ENCODE results near the gene CLCNKB.
A peak's percentile ranks its signal among the peaks of the same experiment; 100 is the strongest.
"Not testable (repeated sequence)": the region's sequence is repeated elsewhere in the genome, so short reads cannot be mapped to it uniquely, and the experiment has no call there.

Gene CLCNKB

GRCh38 chr1:16026723-16027484, 16.7 kb upstream of the CLCNKB start:
- DNase-seq (ENCODE audit: low read depth), result no peak
- H3K4me3 ChIP-seq (ENCODE audit: control insufficient read depth, low read depth, low read length), result no peak overlapping the region
- TF ChIP-seq CTCF (conservative IDR thresholded peaks at IDR 0.05; ENCODE audit: control insufficient read depth, insufficient read depth, low read depth, low read length), result no peak

- no peak overlapping the region for H3K4me3 ChIP-seq (ENCODE audit: control insufficient read depth, low read depth, low read length)
- no peak for TF ChIP-seq CTCF (conservative IDR thresholded peaks at IDR 0.05; ENCODE audit: control insufficient read depth, insufficient read depth, low read depth, low read length)
- DNase-seq (ENCODE audit: low read depth), result no peak
Observed at GRCh38 chr1:16028237-16029002, 15.2 kb upstream of the CLCNKB start.

GRCh38 chr1:16029003-16029268, 14.6 kb upstream of the CLCNKB start:
- H3K4me3 ChIP-seq (ENCODE audit: control insufficient read depth, low read depth, low read length); DNase-seq (ENCODE audit: low read depth): not testable (repeated sequence)

GRCh38 chr1:16029288-16029687, 14.3 kb upstream of the CLCNKB start:
- no peak for TF ChIP-seq CTCF (conservative IDR thresholded peaks at IDR 0.05; ENCODE audit: control insufficient read depth, insufficient read depth, low read depth, low read length)
- H3K4me3 ChIP-seq (ENCODE audit: control insufficient read depth, low read depth, low read length), result no peak overlapping the region
- DNase-seq (ENCODE audit: low read depth), result no peak

GRCh38 chr1:16031551-16031950, 12.0 kb upstream of the CLCNKB start:
- no peak for DNase-seq (ENCODE audit: low read depth)
- TF ChIP-seq CTCF (conservative IDR thresholded peaks at IDR 0.05; ENCODE audit: control insufficient read depth, insufficient read depth, low read depth, low read length), result no peak
- H3K4me3 ChIP-seq (ENCODE audit: control insufficient read depth, low read depth, low read length), result no peak overlapping the region

GRCh38 chr1:16032388-16033102, 11.0 kb upstream of the CLCNKB start:
- TF ChIP-seq CTCF (conservative IDR thresholded peaks at IDR 0.05; ENCODE audit: control insufficient read depth, insufficient read depth, low read depth, low read length), result peak; percentile 93
- DNase-seq (ENCODE audit: low read depth), result peak; percentile 80
- H3K4me3 ChIP-seq (ENCODE audit: control insufficient read depth, low read depth, low read length), result no peak overlapping the region

GRCh38 chr1:16033103-16033632, 10.4 kb upstream of the CLCNKB start:
- H3K4me3 ChIP-seq (ENCODE audit: control insufficient read depth, low read depth, low read length); DNase-seq (ENCODE audit: low read depth): not testable (repeated sequence)

- not testable (repeated sequence) for H3K4me3 ChIP-seq (ENCODE audit: control insufficient read depth, low read depth, low read length); DNase-seq (ENCODE audit: low read depth)
Observed at GRCh38 chr1:16036461-16036860, 7.1 kb upstream of the CLCNKB start.

All from fibroblast of mammary gland (primary cell).